ENCODE data around the gene RANBP1.

- TF ChIP-seq CTCF (IDR thresholded peaks at IDR 0.05) (no peak), EP300 (IDR thresholded peaks at IDR 0.05) (no peak), POLR2AphosphoS5 (IDR thresholded peaks at IDR 0.05) (no peak)
Observed at GRCh38 chr22:20154602-20155187, 38.8 kb downstream of the RANBP1 start.
